GM21529 (cell line): ENCODE data around the gene GFPT2.

ENCODE experiments used
- ATAC-seq: cut with Tn5 transposase; IDR thresholded peaks from one replicate; pipeline ENCODE4 v1.9.1; 2021; ENCODE audit not compliant: unreplicated experiment

GFPT2 gene

DNA sequence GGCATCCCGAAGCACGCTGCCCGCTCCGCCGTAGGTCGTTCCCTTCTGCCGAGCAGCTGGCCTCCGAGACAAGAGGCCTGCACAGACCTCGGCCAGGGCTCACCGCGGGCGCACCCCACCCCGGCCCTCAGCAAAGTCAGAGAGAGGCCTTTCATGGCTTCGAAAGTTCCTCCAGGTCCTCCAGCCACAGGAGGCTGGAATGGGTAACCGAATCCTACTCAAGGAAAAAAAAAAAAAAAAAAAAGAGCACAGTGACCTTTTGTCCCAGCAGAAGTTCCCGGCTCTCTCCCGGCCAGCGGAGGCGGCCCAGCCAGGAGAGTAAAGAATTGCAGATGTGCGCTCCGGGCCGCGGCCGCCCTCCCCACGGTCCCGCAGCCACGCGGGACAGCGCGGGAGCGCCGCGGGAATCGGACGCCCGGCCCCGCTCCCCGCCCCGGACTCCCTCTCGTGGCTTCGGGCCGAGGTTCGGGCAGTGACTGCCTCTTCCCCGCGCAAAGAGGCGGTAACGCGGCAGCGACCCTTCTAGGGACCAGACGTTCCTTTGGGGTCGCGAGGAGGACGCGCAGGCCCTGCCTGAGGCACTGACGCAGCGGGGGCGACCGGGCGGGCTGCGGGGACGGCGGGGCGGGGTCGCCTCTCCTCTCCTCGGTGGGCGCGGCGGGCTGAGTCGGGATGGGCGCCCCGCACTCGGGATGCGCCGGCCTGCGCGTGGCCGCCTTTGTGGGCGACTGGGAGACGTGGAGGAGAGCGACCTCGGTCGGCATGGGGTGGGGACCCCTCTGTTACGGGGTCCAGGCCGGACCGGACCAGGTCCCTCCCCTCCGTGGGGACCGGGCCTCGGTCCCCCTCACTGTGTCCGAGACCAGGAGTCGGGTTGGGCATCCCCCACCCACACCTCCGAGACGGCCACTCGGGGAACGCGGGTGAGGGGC, 754 bp downstream of the GFPT2 start:
- peak; percentile 16 for ATAC-seq

- ATAC-seq: no peak
These were observed 2.2 kb downstream of the GFPT2 start for GRCh38 chr5:180350711-180351465.

DNA sequence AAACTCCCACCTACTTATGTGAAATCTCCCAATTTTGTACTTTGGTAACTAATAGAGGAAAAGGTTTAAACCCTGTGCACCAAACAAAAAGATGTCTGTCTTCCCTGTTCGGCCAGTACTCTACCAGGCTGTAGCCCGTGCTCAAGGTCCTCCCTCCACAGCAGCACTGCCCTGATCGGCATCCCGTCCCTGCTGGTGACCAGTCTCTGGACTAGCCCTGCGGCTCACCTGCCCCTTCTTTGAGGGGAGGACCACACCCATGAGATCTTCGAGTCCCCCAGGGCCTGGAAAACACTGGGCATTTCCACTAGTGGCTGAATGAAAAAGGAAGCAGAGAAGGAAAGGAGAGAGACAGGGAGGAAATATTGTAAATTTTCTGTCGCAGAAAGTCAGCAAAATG, 2.8 kb downstream of the GFPT2 start:
- ATAC-seq: no peak

DNA sequence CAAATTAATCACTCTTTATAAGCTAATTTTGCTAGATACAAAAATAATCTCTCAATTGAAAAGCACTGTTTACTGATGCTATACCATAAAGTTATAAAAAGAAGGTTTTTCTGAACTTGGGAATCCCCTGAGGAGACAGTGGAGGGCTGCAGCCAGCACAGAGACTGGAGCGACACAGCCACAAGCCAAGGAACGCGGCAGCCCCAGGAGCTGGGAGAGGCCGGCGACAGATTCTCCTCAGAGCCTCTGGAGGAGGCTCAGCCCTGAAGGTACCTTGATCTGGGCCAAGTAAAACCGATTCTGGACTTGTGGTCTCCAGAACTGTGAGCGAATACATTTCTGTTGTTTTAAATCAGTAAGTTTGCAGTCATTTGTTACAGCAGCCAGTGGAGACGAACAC, 3.7 kb downstream of the GFPT2 start:
- ATAC-seq: no peak

GRCh38 chr5:180348336-180348735, 4.8 kb downstream of the GFPT2 start:
- no peak for ATAC-seq

GRCh38 chr5:180347702-180348101, 5.4 kb downstream of the GFPT2 start:
- no peak for ATAC-seq

- ATAC-seq: no peak
These were observed 6.8 kb downstream of the GFPT2 start for GRCh38 chr5:180346358-180346757.

DNA sequence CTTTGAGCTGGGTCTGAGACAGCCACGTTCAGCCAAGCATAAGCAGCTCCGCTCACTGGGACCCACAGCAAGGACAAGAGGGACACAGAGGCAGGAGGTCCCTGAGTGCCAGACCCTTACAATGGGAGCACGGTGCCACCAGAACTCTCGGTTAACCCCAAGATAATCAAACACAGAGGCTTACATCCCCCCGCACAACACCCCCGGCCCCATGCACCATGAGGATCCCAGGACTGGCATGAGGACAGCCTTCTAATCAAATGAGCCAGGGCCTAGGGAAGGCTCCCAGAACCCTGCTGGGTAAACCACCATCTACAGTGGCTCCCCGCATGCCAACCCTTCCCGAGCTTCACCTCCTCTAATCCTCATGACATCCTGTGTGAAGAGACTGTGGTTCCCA, 7.4 kb downstream of the GFPT2 start:
- ATAC-seq: no peak

DNA sequence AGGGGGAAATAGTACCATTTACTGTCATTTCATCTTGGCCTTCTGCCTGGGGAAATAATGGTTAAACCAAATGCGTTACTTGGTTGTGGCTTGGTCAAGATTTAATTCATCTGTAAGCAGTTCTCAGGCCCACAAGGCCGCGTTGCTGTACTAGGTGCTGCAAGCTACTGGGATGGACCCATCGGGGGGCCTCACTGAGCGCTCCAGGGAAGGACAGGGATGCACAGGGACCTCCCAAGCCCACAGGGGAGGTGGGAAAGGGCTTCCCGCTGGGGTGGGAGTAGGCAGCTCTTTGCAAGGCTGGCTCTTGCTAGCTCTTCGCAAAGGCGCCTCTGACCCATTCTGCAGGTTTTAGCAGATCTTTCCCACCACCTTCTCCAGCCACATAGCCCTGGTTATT, 8.0 kb downstream of the GFPT2 start:
- ATAC-seq: no peak

DNA sequence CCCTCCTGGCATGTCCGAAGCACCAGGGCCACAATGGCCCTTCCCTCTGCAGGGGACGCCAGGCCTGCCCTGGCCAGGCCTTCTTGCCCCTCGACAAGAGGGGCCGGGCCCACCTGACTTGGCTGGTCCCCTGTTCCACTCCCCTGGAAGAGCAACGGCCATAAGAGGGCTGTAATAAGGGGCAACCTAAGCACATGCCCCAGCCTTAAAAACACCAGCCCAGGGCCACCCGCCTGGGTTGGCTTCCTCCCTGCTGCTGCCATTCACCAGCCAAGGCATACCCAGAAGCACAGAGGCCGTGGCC, 8.5 kb downstream of the GFPT2 start:
- ATAC-seq: no peak

GRCh38 chr5:180343831-180344695, 9.1 kb downstream of the GFPT2 start:
- no peak for ATAC-seq

- no peak for ATAC-seq
These were observed 9.9 kb downstream of the GFPT2 start for GRCh38 chr5:180343110-180343830.

GRCh38 chr5:180341595-180341994, 11.5 kb downstream of the GFPT2 start:
- no peak for ATAC-seq

GRCh38 chr5:180340856-180341255, 12.3 kb downstream of the GFPT2 start:
- ATAC-seq: no peak

GRCh38 chr5:180339583-180340183, 13.5 kb downstream of the GFPT2 start:
- ATAC-seq: no peak

DNA sequence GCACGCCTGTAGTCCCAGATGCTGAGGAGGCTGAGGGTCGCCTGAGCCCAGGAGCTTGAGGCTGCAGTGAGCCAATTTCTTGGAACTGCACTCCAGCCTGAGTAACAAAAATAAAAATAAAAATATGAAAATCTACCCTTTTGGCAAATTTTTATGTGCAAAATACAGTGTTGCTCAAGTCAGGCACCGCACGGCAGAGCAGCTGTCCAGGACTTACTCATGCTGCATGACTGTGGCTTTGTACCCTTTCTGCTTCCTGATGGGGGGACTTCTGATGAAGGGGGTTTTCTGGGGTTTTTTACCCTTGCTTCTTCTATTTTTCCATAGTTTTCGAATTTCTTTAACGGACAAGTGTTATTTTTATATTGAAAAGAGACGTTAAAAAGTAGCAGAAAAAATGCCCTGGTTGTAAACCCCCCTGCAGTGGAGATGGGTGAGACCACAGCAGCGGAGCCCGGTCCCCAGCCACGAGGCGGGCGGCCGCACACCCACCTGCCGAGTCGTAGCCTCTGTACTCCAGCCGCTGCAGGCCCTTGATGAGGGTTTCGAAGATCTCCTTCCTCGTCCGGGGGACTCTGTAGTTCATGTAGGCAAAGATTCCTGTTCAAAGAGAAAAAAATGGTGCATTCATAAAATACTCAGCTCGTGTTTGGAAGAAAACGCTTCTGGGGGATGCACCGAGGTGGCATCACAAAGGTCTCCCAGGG, 15.0 kb downstream of the GFPT2 start:
- no peak for ATAC-seq

- no peak for ATAC-seq
These were observed 16.7 kb downstream of the GFPT2 start for GRCh38 chr5:180336234-180337020.

DNA sequence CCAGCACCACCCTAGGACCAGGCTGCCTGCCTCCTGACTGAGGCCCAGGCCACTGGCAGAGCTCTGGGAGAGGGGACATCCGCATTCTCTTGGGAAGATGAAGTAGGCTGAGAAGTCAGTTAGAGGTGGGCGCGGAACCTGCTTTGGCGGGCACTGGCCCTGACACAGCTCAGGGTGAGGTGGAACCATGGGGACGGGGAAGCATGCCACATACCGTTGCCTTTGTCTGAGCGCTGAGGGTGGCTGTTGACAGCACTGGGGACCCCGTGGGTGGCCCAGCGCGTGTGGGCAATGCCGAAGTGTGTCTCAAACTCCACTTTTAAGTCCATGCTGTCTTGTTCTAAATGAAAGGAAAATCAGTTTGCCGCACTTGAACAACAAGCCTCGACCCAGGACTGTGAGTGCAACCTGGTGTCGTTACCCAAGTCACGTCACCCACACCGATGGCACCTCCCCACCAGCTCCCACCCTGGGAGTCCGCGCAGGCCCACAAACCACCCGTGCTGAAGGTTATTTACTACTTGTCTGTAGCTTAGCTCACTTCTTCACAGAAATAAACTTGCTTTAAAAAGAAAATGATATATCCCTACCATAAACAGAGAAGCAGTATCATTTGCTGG, 17.4 kb downstream of the GFPT2 start:
- ATAC-seq: no peak
